GM13976 (cell line): Measurements from ENCODE around the gene MADD.

Experiments
- DNase-seq: peaks from one replicate; pipeline ENCODE4 v3.0.0; 2012; ENCODE audit warnings: low spot score
- in situ Hi-C: fragments of 300-500 bp; cut with MboI; formaldehyde crosslinking; loops from one replicate; pipeline ENCODE4 v1.12.0; 2022; ENCODE audit warnings: low sequenced_read_pairs, mixed read lengths, inconsistent platforms; ENCODE audit not compliant: unreplicated experiment
- TF ChIP-seq, protein P1 (sequence below): IDR thresholded peaks from 2 replicates; pipeline ENCODE4 v1.5.1; 2012; ENCODE audit warnings: borderline replicate concordance, mild to moderate bottlenecking; ENCODE audit not compliant: insufficient read depth; ENCODE audit errors: extremely low read depth, missing control alignments, control extremely low read depth

Gene MADD

DNA sequence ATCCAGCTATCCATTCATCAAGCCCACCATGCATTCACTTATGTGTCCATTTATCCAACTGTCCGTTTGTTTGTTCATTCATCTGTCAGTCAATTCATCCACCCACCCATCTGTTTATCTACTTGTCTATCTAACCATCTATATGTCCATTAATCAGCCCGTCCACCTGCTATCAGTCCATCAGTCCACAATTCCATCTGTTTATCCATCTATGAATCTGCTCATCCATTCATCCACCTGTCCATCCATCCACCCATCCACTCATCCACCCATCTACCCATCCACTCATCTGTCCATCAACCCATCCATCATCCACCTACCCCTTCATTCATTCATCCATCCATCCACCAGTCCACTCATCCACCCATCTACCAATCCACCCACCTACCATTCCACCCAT, 109.4 kb downstream of the MADD start:
- in situ Hi-C loops = no loop called here
- TF ChIP-seq, protein P1, sequence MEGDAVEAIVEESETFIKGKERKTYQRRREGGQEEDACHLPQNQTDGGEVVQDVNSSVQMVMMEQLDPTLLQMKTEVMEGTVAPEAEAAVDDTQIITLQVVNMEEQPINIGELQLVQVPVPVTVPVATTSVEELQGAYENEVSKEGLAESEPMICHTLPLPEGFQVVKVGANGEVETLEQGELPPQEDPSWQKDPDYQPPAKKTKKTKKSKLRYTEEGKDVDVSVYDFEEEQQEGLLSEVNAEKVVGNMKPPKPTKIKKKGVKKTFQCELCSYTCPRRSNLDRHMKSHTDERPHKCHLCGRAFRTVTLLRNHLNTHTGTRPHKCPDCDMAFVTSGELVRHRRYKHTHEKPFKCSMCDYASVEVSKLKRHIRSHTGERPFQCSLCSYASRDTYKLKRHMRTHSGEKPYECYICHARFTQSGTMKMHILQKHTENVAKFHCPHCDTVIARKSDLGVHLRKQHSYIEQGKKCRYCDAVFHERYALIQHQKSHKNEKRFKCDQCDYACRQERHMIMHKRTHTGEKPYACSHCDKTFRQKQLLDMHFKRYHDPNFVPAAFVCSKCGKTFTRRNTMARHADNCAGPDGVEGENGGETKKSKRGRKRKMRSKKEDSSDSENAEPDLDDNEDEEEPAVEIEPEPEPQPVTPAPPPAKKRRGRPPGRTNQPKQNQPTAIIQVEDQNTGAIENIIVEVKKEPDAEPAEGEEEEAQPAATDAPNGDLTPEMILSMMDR = no peak
- DNase-seq = no peak
